Measurements from ENCODE around the gene UBN1. TPM values are rescaled to one million over a fixed set of nuclear protein-coding genes. Genes with fewer than 3 reads are reported as not detected.

The UBN1 gene
- total RNA-seq, 1 donor from 2014 or later, result 44.2 TPM

GRCh38 chr16:4915226-4915761, 68.0 kb downstream of the UBN1 start:
- Mint-ChIP-seq H3K27ac (ENCODE audit: unreplicated experiment) (no peak overlapping the region), H3K4me3 (no peak overlapping the region)
- no peak for TF ChIP-seq CTCF (conservative IDR thresholded peaks at IDR 0.05)

GRCh38 chr16:4917117-4917516, 69.8 kb downstream of the UBN1 start:
- Mint-ChIP-seq H3K36me3 (ENCODE audit: low read depth) (no peaks in the 10 kb centered on the region), H3K4me3 (no peak overlapping the region), H3K9me3 (no peaks in the 10 kb centered on the region), H3K4me1 (no peaks in the 10 kb centered on the region), H3K27me3 (ENCODE audit: low read depth) (peaks cover 3% of the 10 kb centered on the region), H3K27ac (ENCODE audit: unreplicated experiment) (no peak overlapping the region)
- TF ChIP-seq CTCF (conservative IDR thresholded peaks at IDR 0.05), result no peak
- no peak for DNase-seq (ENCODE audit: low read depth, low spot score)

More at GRCh38 chr16:4915226-4915761, 68.0 kb downstream of the UBN1 start:
- no peak for DNase-seq (ENCODE audit: low read depth, low spot score)
- no peaks in the 10 kb centered on the region for H3K4me1 Mint-ChIP-seq
- H3K36me3 Mint-ChIP-seq (ENCODE audit: low read depth), result no peaks in the 10 kb centered on the region
- H3K27me3 Mint-ChIP-seq (ENCODE audit: low read depth), result peaks cover 3% of the 10 kb centered on the region
- no peaks in the 10 kb centered on the region for H3K9me3 Mint-ChIP-seq

- Mint-ChIP-seq H3K9me3 (no peaks in the 10 kb centered on the region), H3K4me3 (no peak overlapping the region), H3K27ac (ENCODE audit: unreplicated experiment) (no peak overlapping the region), H3K4me1 (no peaks in the 10 kb centered on the region), H3K36me3 (ENCODE audit: low read depth) (no peaks in the 10 kb centered on the region), H3K27me3 (ENCODE audit: low read depth) (peaks cover 6% of the 10 kb centered on the region)
- DNase-seq (ENCODE audit: low read depth, low spot score), result no peak
- TF ChIP-seq CTCF (conservative IDR thresholded peaks at IDR 0.05), result no peak
Measured at GRCh38 chr16:4918781-4919251, 71.5 kb downstream of the UBN1 start.

GRCh38 chr16:4920826-4921225, 73.5 kb downstream of the UBN1 start:
- no peak for TF ChIP-seq CTCF (conservative IDR thresholded peaks at IDR 0.05)
- no peak overlapping the region for H3K27ac Mint-ChIP-seq (ENCODE audit: unreplicated experiment)
- peaks cover 15% of the 10 kb centered on the region for H3K27me3 Mint-ChIP-seq (ENCODE audit: low read depth)
- H3K9me3 Mint-ChIP-seq, result no peaks in the 10 kb centered on the region
- no peaks in the 10 kb centered on the region for H3K4me1 Mint-ChIP-seq
- no peak overlapping the region for H3K4me3 Mint-ChIP-seq
- no peak for DNase-seq (ENCODE audit: low read depth, low spot score)
- no peaks in the 10 kb centered on the region for H3K36me3 Mint-ChIP-seq (ENCODE audit: low read depth)

- no peak for TF ChIP-seq CTCF (conservative IDR thresholded peaks at IDR 0.05)
- no peak for DNase-seq (ENCODE audit: low read depth, low spot score)
- peaks cover 2% of the 10 kb centered on the region for H3K36me3 Mint-ChIP-seq (ENCODE audit: low read depth)
- H3K9me3 Mint-ChIP-seq, result peaks cover 6% of the 10 kb centered on the region
- no peak overlapping the region for H3K27ac Mint-ChIP-seq (ENCODE audit: unreplicated experiment)
- peaks cover 12% of the 10 kb centered on the region for H3K27me3 Mint-ChIP-seq (ENCODE audit: low read depth)
- H3K4me3 Mint-ChIP-seq, result no peak overlapping the region
- H3K4me1 Mint-ChIP-seq, result no peaks in the 10 kb centered on the region
Measured at GRCh38 chr16:4922721-4923342, 75.6 kb downstream of the UBN1 start.
